Osteocyte (in vitro differentiated cells): Measurements from ENCODE around the gene LCN12. TPM values are rescaled to one million over a fixed set of nuclear protein-coding genes. Genes with fewer than 3 reads are reported as not detected.

Source experiments
- DNase-seq: peaks from one replicate; pipeline ENCODE4 v3.0.0; 2021; ENCODE audit warnings: mixed read lengths; ENCODE audit not compliant: unreplicated experiment; ENCODE audit errors: extremely low spot score
- H3K27ac Mint-ChIP-seq: one replicate; pipeline ENCODE4 v1.8.0; 2021; ENCODE audit warnings: mild to moderate bottlenecking, mixed read lengths; ENCODE audit not compliant: unreplicated experiment
- H3K27me3 Mint-ChIP-seq: one replicate; pipeline ENCODE4 v1.8.0; 2021; ENCODE audit warnings: mixed read lengths; ENCODE audit not compliant: unreplicated experiment
- H3K36me3 Mint-ChIP-seq: one replicate; pipeline ENCODE4 v1.8.0; 2021; ENCODE audit warnings: mixed read lengths; ENCODE audit not compliant: unreplicated experiment
- H3K4me1 Mint-ChIP-seq: one replicate; pipeline ENCODE4 v1.8.0; 2021; ENCODE audit warnings: mixed read lengths; ENCODE audit not compliant: unreplicated experiment
- H3K4me3 Mint-ChIP-seq: one replicate; pipeline ENCODE4 v1.8.0; 2021; ENCODE audit warnings: mild to moderate bottlenecking, moderate library complexity, mixed read lengths; ENCODE audit not compliant: unreplicated experiment
- H3K9me3 Mint-ChIP-seq: one replicate; pipeline ENCODE4 v1.8.0; 2021; ENCODE audit warnings: mixed read lengths; ENCODE audit not compliant: unreplicated experiment
- CTCF ChIP-seq: fragments of 200-600 bp; sonication (generic); IDR thresholded peaks from 2 replicates; pipeline ENCODE4 v1.5.0; 2021; ENCODE audit warnings: antibody characterized with exemption, mild to moderate bottlenecking, moderate library complexity
- long read RNA-seq: library from polyadenylated mRNA; unstranded; transcript quantifications from one replicate; pipeline ENCODE4 v2.0.0, GENCODE V29; 2021
- total RNA-seq: library from RNA; stranded (reverse); gene quantifications from 2 replicates; pipeline ENCODE4 v1.2.1, GENCODE V29; 2021

LCN12 gene
- total RNA-seq, result 0.57 and 1.4 TPM in 2 replicates
- long read RNA-seq, result 0 reads

DNA sequence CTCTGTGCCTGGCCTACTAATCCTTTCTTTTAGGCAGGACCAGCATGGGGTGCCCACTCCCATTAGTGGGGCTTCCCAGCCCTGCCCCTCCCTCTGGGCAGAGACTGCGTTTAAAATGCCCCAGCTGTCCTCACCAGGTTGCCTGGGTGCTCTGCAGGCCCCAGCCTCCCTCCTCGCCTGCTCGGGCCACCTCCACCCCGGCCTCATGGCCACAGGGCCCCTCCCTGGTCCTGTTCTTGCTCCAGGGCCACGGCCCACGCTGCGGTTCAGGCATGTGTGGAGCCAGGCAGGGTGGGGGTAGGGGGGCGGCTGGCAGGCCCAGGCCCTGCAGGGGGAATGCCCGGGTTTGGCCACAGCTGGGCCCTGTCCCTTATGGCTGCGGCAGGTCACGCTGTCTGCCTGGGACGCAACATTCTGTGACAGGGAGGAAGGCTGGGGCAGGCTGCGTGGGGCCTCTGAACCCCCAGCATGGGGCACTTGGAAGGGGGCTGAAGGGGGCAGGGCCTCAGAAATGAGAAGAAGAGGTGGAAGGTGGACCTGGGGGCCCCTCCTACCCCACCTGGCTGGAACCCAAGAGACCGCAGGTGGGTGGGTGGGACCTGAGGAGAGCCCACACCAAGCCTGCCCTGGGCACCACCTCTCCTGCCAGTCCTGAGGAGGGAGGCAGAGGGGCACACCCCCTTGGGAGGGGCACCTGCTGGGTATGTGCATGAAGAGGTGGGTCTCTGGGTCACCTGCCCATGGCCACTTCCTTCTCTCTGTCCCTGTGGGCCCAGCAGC, at the start of gene LCN12:
LCN12 (plus strand) TSS at position 733 of the 780 bp plus-strand sequence. CDS start 55 bp downstream, outside the sequence.
- Mint-ChIP-seq H3K36me3 (no peaks in the 10 kb centered on the region), H3K4me3 (no peak within 1 kb of the TSS), H3K27me3 (no peaks in the 10 kb centered on the region), H3K9me3 (no peaks in the 10 kb centered on the region), H3K27ac (no peak within 1 kb of the TSS), H3K4me1 (peaks cover 8% of the 10 kb centered on the region)
- no peak for DNase-seq
- no peak for TF ChIP-seq CTCF

DNA sequence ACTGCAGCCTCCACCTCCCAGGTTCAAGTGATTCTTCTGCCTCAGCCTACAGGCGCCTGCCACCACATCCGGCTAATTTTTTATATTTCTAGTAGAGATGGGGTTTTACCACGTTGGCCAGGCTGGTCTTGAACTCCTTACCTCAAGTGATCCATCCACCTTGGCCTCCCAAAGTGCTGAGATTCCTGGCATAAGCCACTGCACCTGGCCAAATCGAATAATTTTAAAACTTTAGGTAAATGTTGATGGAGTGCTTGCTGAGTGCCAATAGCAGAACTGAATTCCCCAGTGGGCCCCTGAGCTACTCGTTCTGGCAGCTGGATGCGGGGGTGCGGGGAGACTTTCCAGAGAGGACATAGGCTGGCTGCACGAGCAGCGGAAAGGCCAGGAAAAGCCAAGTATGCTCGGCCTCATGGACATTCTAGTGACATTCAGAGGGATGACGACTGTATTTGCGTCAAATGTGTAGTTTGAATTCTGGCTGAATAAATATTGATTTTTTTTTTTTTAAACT, 49.0 kb upstream of the LCN12 start:
- Mint-ChIP-seq H3K4me1 (peaks cover 21% of the 10 kb centered on the region), H3K27me3 (no peaks in the 10 kb centered on the region), H3K4me3 (no peak overlapping the region), H3K9me3 (no peaks in the 10 kb centered on the region), H3K27ac (peak overlapping the region; percentile 54), H3K36me3 (peaks cover 18% of the 10 kb centered on the region)
- TF ChIP-seq CTCF, result no peak
- no peak for DNase-seq

GRCh38 chr9:136906266-136906665, 45.8 kb upstream of the LCN12 start:
- Mint-ChIP-seq H3K27ac (no peak overlapping the region), H3K4me1 (peaks cover 14% of the 10 kb centered on the region), H3K36me3 (peaks cover 10% of the 10 kb centered on the region), H3K27me3 (no peaks in the 10 kb centered on the region), H3K9me3 (no peaks in the 10 kb centered on the region), H3K4me3 (no peak overlapping the region)
- TF ChIP-seq CTCF, result no peak
- DNase-seq, result no peak

GRCh38 chr9:136907011-136907914, 44.8 kb upstream of the LCN12 start:
- H3K36me3 Mint-ChIP-seq, result peaks cover 10% of the 10 kb centered on the region
- no peak for DNase-seq
- no peak overlapping the region for H3K4me3 Mint-ChIP-seq
- H3K4me1 Mint-ChIP-seq, result peaks cover 4% of the 10 kb centered on the region
- TF ChIP-seq CTCF, result no peak
- H3K9me3 Mint-ChIP-seq, result no peaks in the 10 kb centered on the region
- H3K27me3 Mint-ChIP-seq, result no peaks in the 10 kb centered on the region
- H3K27ac Mint-ChIP-seq, result no peak overlapping the region
